Chondrocyte (in vitro differentiated cells): ENCODE data around the gene PRSS58. TPM values are rescaled to one million over a fixed set of nuclear protein-coding genes. Genes with fewer than 3 reads are reported as not detected.
A peak's percentile ranks its signal among the peaks of the same experiment; 100 is the strongest.

ENCODE experiments used
- DNase-seq: peaks from one replicate; pipeline ENCODE4 v3.0.0; 2021; ENCODE audit warnings: mixed read lengths, low spot score
- H3K27ac Mint-ChIP-seq: one replicate; pipeline ENCODE4 v1.8.0; 2021; ENCODE audit warnings: mild to moderate bottlenecking, moderate library complexity, mixed read lengths; ENCODE audit not compliant: unreplicated experiment
- H3K27me3 Mint-ChIP-seq: 2 replicates; pipeline ENCODE4 v1.8.0; 2021; ENCODE audit warnings: low read depth, mixed read lengths
- H3K36me3 Mint-ChIP-seq: 2 replicates; pipeline ENCODE4 v1.8.0; 2021; ENCODE audit warnings: low read depth, mixed read lengths
- H3K4me1 Mint-ChIP-seq: 2 replicates; pipeline ENCODE4 v1.8.0; 2021; ENCODE audit warnings: low read depth, mild to moderate bottlenecking, mixed read lengths
- H3K4me3 Mint-ChIP-seq: one replicate; pipeline ENCODE4 v1.8.0; 2021; ENCODE audit warnings: mild to moderate bottlenecking, moderate library complexity, mixed read lengths; ENCODE audit not compliant: unreplicated experiment
- H3K9me3 Mint-ChIP-seq: 2 replicates; pipeline ENCODE4 v1.8.0; 2021; ENCODE audit warnings: low read depth, mixed read lengths
- long read RNA-seq: library from polyadenylated mRNA; stranded (forward); transcript quantifications from one replicate; pipeline ENCODE4 v2.0.0, GENCODE V29; 2021
- total RNA-seq: library from RNA; stranded (reverse); gene quantifications from 3 replicates; pipeline ENCODE4 v1.2.1, GENCODE V29; 2021
- TF ChIP-seq, protein P1 (sequence below): fragments of 200-600 bp; sonication (generic); IDR thresholded peaks from 2 replicates; pipeline ENCODE4 v1.5.0; 2021; ENCODE audit warnings: antibody characterized with exemption, mild to moderate bottlenecking, moderate library complexity

The PRSS58 gene, protein sequence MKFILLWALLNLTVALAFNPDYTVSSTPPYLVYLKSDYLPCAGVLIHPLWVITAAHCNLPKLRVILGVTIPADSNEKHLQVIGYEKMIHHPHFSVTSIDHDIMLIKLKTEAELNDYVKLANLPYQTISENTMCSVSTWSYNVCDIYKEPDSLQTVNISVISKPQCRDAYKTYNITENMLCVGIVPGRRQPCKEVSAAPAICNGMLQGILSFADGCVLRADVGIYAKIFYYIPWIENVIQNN
- not detected in 3 replicates for total RNA-seq
- long read RNA-seq, result 0 reads

DNA sequence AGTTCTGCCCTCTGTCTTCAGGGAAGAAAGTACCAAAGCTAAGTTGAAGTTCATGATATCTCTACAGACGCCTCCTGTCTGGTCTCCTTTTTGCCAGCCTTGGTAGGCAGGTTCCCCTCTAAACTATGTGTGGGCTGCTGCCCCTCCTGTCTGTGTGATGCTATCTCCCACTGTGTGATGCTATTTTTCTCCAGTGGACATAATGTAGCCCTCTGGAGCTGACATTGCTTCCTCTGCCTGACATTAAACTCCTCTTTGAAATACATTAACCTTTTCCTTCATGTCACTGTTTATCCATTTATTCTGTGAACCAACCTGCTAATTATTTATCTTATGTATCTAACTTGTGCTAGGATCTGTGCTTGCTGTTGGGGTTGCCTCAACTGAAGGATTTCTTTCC is at the start of gene PRSS58:
PRSS58 (minus strand) TSS at position 101 of the 400 bp plus-strand sequence. CDS start 351 bp downstream, outside the sequence.
- no peak for DNase-seq
- Mint-ChIP-seq H3K9me3 (peaks cover 23% of the 10 kb centered on the region), H3K4me1 (no peaks in the 10 kb centered on the region), H3K4me3 (no peak within 1 kb of the TSS), H3K27me3 (peaks cover 3% of the 10 kb centered on the region), H3K36me3 (peaks cover 3% of the 10 kb centered on the region), H3K27ac (no peak within 1 kb of the TSS)
- TF ChIP-seq, protein P1, sequence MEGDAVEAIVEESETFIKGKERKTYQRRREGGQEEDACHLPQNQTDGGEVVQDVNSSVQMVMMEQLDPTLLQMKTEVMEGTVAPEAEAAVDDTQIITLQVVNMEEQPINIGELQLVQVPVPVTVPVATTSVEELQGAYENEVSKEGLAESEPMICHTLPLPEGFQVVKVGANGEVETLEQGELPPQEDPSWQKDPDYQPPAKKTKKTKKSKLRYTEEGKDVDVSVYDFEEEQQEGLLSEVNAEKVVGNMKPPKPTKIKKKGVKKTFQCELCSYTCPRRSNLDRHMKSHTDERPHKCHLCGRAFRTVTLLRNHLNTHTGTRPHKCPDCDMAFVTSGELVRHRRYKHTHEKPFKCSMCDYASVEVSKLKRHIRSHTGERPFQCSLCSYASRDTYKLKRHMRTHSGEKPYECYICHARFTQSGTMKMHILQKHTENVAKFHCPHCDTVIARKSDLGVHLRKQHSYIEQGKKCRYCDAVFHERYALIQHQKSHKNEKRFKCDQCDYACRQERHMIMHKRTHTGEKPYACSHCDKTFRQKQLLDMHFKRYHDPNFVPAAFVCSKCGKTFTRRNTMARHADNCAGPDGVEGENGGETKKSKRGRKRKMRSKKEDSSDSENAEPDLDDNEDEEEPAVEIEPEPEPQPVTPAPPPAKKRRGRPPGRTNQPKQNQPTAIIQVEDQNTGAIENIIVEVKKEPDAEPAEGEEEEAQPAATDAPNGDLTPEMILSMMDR, result no peak

DNA sequence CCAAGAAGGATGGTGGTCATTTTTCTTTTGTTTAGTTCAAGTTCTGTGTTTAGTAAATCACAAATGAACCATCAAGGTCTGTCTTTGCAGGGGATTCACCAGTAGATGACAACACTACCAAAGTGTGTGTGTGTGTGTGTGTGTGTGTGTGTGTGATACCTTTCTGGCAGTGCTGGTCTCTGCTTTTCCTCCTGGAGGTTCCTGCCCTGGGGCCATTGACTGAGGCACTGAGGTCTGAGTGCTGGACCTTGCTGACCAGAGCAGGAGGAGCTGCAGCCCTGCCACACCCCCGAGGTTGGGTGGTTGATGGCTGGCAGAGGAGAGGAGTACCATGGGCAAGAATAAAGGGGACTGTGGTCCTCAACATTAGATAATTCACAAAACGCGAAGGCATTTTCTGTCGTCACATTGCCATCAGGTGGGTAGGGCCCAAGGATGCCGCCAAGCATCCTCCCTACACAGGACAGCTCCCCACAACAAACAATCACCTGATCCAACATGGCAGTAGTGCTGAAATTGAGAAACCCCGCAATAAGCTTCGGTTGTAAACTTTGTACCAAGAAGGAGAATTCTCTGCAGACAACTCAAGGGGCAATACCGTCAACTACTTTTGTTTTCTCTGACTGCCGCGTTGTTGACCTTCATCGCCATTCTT is 49.5 kb upstream of the PRSS58 start:
- no peaks in the 10 kb centered on the region for H3K36me3 Mint-ChIP-seq
- DNase-seq, result no peak
- H3K4me1 Mint-ChIP-seq, result no peaks in the 10 kb centered on the region
- TF ChIP-seq, protein P1, result no peak
- H3K4me3 Mint-ChIP-seq, result no peak overlapping the region
- no peak overlapping the region for H3K27ac Mint-ChIP-seq
- peaks cover 3% of the 10 kb centered on the region for H3K9me3 Mint-ChIP-seq
- H3K27me3 Mint-ChIP-seq, result peaks cover 33% of the 10 kb centered on the region

DNA sequence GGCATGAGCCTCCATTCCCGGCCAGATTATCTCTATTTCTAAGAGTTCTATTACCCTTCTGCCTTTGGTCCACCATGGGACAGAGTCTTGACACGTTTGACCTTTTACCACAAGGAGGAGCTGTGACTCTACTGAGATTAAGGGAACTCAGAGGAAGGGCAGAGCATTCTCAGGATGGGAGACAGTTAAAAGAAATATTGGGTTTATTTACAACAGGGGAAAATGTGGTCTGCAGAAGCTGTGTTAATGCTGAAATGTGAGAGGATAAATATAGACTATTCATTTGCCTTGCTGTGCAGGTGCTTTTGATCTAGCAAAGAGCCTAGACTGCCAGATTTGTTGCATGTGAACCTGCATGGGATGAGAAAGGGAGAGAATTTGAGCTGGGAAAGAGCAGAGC is 45.8 kb upstream of the PRSS58 start:
- TF ChIP-seq, protein P1, result peak; percentile 21
- Mint-ChIP-seq H3K27ac (no peak overlapping the region), H3K36me3 (no peaks in the 10 kb centered on the region), H3K4me3 (no peak overlapping the region), H3K4me1 (no peaks in the 10 kb centered on the region), H3K27me3 (peaks cover 24% of the 10 kb centered on the region), H3K9me3 (peaks cover 3% of the 10 kb centered on the region)
- no peak for DNase-seq

DNA sequence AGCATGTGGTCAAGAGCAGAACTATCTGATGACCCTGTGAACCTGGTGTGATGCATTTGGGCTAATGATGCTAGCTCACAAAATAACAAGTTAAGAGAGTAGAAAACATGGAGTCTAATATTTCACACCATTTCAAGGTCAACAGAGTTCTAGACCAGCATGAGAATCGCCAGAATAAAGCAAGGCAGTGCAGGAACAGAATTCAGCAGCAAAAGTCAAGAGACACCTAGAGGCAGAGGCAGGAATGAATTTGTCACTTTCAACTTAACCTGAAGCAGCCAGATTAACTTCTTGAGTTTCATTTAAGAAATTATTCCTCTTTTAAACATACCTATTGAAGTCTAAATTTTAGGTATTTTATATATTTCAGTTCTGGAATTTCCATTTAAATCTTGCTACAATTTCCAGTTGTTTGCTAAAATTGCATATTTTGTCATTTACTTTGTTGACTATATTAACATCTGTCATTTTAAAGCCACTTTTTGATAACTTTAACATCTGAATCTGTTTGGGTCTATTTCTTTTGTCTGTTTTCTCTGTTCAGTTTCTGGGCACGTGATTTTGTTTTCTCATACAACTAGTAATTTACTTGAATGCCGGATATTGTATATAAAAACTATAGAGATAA is 44.2 kb upstream of the PRSS58 start:
- no peak for DNase-seq
- Mint-ChIP-seq H3K27me3 (peaks cover 23% of the 10 kb centered on the region), H3K36me3 (no peaks in the 10 kb centered on the region), H3K4me1 (no peaks in the 10 kb centered on the region), H3K27ac (no peak overlapping the region), H3K4me3 (no peak overlapping the region), H3K9me3 (peaks cover 3% of the 10 kb centered on the region)
- TF ChIP-seq, protein P1, result peak; percentile 75

DNA sequence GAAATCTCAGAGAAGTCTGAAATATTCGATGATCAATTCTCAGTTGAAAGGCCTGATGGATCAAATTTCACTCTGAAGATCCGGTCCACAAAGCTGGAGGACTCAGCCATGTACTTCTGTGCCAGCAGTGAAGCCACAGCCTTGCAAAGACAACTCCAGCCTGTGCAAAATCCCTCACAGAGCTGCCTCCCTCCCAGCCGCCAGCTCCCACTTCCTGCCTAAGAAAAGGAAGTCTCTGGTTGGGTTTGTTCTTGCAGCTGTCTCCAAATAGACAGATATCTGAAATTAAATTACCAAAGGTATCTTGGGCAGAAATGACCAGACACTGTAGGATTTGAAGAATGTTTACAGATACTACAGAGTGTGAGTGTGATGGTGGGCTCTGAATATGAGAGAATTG is 43.4 kb upstream of the PRSS58 start:
- H3K4me3 Mint-ChIP-seq, result no peak overlapping the region

More for the DNA sequence above, 43.4 kb upstream of the PRSS58 start:
- H3K9me3 Mint-ChIP-seq, result no peaks in the 10 kb centered on the region
- no peak for DNase-seq
- H3K36me3 Mint-ChIP-seq, result no peaks in the 10 kb centered on the region
- peaks cover 22% of the 10 kb centered on the region for H3K27me3 Mint-ChIP-seq
- no peak overlapping the region for H3K27ac Mint-ChIP-seq
- no peaks in the 10 kb centered on the region for H3K4me1 Mint-ChIP-seq
- TF ChIP-seq, protein P1, result no peak
